NAMALWA (cell line): ENCODE data around the gene PALS2.

Experiments
- DNase-seq: peaks from one replicate; pipeline ENCODE4 v3.0.0-alpha.2; 2015; ENCODE audit warnings: low spot score

Gene PALS2, protein sequence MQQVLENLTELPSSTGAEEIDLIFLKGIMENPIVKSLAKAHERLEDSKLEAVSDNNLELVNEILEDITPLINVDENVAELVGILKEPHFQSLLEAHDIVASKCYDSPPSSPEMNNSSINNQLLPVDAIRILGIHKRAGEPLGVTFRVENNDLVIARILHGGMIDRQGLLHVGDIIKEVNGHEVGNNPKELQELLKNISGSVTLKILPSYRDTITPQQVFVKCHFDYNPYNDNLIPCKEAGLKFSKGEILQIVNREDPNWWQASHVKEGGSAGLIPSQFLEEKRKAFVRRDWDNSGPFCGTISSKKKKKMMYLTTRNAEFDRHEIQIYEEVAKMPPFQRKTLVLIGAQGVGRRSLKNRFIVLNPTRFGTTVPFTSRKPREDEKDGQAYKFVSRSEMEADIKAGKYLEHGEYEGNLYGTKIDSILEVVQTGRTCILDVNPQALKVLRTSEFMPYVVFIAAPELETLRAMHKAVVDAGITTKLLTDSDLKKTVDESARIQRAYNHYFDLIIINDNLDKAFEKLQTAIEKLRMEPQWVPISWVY

GRCh38 chr7:24572997-24573553, at the start of gene PALS2:
PALS2 (plus strand) TSS chr7:24573452; CDS start chr7:24623668, 50,216 bp downstream.
- DNase-seq, result peak; percentile 90

DNA sequence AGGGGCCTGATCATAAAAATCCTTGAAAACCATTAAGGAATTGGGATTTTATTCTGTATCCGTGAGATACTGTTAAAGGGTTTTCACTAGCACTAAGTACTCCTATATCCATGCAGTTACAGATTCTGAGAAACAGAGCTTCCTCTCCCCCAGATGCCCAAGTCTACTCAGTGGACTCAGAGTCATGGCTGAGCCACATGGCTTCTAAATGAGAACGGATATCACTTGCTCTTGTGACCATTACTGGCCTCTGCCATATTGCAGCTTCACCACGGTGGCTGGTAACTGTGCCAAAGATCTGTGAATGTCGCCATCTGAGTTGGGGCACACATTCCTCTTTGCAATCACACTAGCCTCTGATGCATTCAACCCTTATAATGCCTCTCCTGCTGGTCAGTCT, 42.0 kb upstream of the PALS2 start:
- no peak for DNase-seq

DNA sequence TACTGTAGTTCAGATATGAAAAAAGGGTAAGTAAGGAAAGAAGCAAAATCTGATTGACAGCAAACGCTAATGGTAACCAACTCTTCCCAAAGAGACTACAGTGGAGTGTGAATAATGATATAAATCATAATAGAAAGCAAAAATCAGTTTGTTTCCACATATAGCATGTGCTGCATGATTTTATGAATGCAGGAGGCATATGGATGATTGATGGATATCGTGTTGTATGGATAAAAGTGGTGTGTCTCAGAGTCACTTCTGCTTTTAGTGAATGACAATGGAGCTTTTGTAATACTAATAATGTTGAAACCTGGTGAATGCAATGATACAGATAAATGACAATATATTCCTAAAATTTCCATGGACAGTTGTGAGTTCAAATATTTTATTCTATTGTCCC, 36.6 kb upstream of the PALS2 start:
- DNase-seq, result no peak

GRCh38 chr7:24540956-24541355, 32.3 kb upstream of the PALS2 start:
- DNase-seq, result no peak

GRCh38 chr7:24545215-24545614, 28.0 kb upstream of the PALS2 start:
- DNase-seq, result no peak

DNA sequence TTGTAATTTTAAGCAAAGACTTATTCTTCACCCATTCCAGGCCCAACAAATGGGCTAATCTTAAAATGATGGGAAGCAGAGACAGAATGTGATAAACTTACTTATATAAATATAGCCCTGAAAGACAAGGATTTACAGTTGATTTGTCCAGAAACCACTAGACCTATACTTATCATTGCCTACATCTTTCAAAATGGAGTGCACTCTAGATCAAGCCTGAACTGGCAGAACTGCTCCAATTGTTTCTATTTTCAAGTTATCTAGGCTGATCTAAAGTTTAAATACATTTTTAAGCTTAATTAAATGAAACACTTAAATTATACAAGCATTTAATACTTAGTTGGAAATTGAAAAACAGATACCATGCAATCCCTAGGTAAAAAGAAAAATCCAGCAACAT, 24.9 kb upstream of the PALS2 start:
- DNase-seq, result no peak

DNA sequence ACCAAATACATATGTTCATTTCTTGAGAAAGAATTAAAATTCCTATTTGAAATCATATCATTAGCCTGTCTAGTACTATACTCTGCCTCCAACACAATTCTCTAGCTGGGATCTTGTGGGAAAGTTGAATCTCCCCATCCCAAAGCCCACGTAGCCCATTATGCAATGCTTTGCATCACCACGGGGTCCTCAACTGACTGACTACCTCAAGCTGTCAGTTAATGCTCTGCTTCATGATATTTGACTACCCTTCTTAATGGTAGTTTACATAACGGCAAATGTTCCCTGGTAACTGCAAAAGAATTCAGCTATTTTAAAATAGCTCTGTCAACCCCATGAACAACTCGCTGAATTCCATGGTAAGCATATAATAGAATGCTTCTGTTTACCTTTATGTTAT, 23.3 kb upstream of the PALS2 start:
- no peak for DNase-seq

DNA sequence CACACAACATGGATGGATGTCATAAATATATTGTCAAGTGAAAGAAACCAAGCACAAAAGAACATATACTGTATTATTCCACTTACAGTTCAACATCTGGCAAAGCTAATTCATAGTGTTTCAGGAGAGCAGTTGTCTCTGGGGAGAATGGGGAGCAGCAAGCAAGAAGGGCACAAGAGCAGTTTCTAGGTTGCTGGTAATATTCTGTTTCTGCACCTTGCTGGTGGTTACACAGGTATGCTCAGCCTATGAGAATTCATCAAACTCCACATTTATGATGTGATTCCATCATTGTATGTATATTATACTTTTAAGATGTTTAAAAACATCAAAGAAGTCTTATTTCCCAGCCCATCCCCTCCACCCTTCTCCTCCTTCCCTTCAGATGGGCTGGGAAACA, 18.1 kb upstream of the PALS2 start:
- no peak for DNase-seq

DNA sequence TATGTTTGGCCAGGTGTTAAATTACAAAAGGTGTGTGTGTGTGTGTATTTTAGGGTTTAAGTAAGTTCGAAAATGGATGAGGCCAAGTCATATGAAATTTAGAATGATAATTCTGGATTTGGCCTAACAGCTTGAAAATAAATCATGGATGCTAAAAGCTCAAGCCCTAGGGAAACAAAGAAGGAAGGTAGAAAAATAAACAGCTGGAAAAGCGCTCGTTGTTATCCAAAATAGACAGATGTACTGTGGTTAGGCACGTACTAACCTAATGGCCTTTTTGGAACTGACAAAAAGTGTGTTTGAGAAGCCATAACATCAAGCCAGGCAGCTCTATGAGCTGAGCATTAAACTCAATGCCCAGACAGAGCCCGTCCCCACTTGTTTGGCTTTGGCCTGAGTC, 17.5 kb upstream of the PALS2 start:
- no peak for DNase-seq

DNA sequence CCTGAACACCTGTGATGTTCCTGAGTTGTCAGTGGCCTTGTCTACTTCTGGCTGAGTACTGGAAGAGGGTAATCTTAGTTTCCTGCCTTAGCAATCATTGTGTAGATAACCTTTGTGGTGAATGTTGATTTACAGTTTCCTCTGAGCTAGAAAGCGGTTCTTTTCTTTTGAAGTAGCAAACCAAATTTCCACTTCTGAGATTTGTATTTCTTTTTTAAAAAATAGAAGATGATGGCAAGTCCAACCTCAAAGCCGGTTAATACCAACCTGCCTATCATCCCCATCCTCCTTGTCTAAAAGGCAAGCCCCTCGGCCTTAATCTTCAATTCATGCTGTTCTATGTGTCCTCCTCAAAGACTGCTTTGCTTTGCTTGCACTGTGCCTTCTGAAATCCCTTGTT, 12.5 kb upstream of the PALS2 start:
- no peak for DNase-seq

GRCh38 chr7:24566274-24566673, 7.0 kb upstream of the PALS2 start:
- DNase-seq, result no peak

GRCh38 chr7:24570983-24571382, 2.3 kb upstream of the PALS2 start:
- DNase-seq, result no peak

DNA sequence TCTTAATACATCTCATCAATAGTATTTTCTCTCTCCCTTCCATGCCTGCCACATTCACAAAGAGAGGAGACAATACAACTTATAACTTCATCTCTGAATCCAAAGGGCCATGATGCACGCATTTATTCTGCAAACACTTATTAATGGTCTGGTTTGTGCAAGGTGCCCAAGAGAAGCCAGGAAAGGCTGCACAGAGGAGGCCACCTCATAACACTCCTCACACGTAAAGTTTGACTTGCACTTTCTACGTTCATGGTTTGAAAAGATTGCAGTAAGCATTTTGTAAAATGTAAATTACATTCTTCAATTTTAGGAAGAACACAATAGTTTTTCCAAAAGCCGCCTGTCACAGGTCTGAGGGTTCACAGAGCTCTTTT, 1.2 kb upstream of the PALS2 start:
- DNase-seq, result peak; percentile 19

DNA sequence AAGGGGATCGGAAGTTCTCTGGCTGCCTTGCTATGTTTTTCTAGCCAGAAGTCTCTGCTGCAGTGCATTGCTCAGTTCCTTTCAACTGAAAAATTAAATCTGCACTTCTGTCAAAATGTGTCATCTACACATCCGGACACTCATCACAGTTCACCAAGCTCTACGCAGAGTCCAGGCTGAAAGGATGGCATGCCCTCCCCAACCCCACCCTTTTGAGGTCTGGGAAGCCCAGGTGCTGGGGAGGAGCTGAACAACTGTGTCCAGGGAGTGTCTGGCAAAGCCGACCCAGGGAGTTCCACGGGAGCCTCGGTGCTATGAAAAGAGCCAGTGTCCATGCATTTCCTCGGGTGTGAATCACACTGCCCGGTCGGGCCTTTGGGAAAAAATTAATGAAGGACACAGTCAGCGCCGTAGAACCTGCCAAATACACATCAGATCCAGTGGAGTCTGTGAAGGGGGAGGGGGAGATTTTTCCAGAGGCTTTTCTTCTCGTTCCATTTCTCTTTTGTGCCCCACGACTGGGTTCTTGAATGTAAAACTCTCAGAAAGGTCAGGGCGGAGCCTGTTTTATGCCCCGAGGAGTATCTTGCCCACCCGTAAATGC, 757 bp upstream of the PALS2 start:
- DNase-seq, result peak; percentile 39

GRCh38 chr7:24573554-24574338, 494 bp downstream of the PALS2 start:
- peak; percentile 84 for DNase-seq

DNA sequence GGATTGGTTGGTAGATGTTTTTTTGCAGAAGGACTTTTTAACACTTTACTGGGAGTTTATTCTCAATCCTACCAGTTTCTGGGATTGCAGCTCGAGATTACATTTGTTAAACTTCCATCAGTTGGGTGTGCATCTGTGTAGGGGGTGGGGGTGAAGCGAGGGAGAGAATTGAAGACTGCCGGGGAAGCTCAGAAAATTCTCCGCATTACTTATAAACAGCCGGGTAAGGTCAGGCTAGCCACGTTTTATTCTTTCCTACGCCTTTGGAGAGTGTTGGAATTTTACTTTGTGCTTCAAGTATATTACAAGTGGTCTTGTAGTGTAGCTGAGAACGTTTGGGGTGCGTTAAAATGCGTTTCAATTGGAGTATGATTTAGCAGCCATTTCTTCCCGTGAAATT, 1.1 kb downstream of the PALS2 start:
- DNase-seq, result no peak

GRCh38 chr7:24574950-24575349, 1.7 kb downstream of the PALS2 start:
- no peak for DNase-seq

GRCh38 chr7:24576171-24577025, 3.1 kb downstream of the PALS2 start:
- peak; percentile 87 for DNase-seq

DNA sequence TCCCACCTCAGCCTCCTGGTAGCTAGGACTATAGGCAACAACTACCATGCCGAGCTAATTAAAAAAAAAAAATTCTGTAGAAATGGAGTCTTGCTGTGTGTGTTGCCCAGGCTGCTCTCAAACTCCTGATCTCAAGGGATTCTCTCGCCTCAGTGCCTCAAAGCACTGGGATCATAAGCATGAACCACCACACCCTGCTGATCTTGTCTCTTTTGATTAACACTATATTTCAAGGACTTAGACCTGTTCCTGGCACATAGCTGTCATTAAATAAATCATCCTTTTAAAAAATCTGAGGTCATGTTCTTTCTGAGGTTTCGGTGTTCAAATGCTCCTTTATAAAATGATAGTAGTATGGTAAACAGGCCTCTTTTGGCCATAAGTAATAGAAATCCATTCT, 4.8 kb downstream of the PALS2 start:
- no peak for DNase-seq

DNA sequence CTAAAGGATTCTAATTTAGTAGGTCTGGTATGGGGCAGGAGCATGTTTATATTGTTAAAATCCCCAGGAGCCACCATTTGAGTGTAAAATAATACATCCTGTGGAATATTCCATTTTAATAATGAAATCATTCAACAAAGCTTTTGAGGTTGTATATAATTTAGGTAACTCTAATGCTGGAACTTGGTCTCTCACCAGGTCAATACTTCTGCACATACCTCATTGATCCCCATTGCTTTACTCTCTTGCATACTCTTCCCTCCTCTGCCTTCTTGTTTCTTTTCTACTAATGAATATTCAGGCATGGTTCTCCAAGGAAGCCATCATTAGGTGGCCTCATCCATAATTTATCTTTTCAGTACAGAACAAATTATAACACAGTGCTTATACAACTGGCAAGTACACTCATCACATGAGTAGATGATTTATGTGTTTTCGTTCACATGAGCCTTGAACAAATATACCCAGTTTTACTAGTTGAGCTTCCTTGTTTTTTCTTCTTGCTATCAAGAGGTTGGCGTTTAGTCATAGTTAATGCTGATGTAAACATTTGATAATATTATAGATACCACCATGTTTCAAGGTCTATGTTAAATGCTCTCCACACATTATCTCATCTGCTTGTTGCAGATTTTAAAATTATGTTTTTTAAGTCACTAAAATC, 7.2 kb downstream of the PALS2 start:
- no peak for DNase-seq

DNA sequence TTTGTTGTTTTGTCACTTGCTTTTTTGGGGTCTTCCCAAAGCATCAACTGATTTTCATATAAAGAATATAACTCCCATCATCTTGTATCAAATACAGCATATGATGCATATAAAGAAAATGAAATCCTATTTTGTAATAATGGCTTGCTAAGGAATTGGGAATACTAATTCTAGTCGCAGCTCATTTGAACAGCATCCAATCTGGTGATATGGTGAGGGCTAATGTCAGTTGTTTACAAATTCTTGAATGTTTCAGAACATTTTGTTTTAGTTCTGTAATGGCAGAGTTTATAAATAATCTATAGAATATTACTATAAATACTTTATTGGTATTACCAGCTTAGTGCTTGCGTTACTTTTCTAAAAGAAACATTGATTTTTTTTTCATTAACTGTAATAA, 8.9 kb downstream of the PALS2 start:
- no peak for DNase-seq
